Kasumi-1 (cell line): ENCODE data around the gene BANP.
"Not testable (repeated sequence)": the region's sequence is repeated elsewhere in the genome, so short reads cannot be mapped to it uniquely, and the experiment has no call there.

ENCODE experiments used
- DNase-seq, 2 experiments: peaks; one replicate each; lab custom pipeline; 2025; lab: John Stamatoyannopoulos, UW

BANP gene

GRCh38 chr16:87966685-87967185 is 15.5 kb downstream of the BANP start:
- no peak for DNase-seq

GRCh38 chr16:87968541-87968940 is 17.3 kb downstream of the BANP start:
- DNase-seq = no peak

- DNase-seq = no peak
These were observed 19.0 kb downstream of the BANP start for GRCh38 chr16:87970186-87970585.

- no peak for DNase-seq
These were observed 20.7 kb downstream of the BANP start for GRCh38 chr16:87971933-87972332.

GRCh38 chr16:87973717-87974116 is 22.5 kb downstream of the BANP start:
- DNase-seq = peak in 1 of 2 experiments; percentile 15

- DNase-seq = no peak
These were observed 22.9 kb downstream of the BANP start for GRCh38 chr16:87974178-87974577.

GRCh38 chr16:87976665-87977064 is 25.4 kb downstream of the BANP start:
- DNase-seq = no peak

- DNase-seq = no peak
These were observed 26.9 kb downstream of the BANP start for GRCh38 chr16:87978127-87978526.

GRCh38 chr16:87979352-87979751 is 28.1 kb downstream of the BANP start:
- DNase-seq = no peak

- not testable (repeated sequence) for DNase-seq
These were observed 28.8 kb downstream of the BANP start for GRCh38 chr16:87979911-87980630.

- DNase-seq = not testable (repeated sequence)
These were observed 30.1 kb downstream of the BANP start for GRCh38 chr16:87981376-87981775.

GRCh38 chr16:87982581-87983041 is 31.4 kb downstream of the BANP start:
- DNase-seq = no peak

GRCh38 chr16:87983072-87983736 is 32.0 kb downstream of the BANP start:
- not testable (repeated sequence) for DNase-seq

- not testable (repeated sequence) for DNase-seq
These were observed 32.5 kb downstream of the BANP start for GRCh38 chr16:87983737-87984097.

GRCh38 chr16:87984180-87984579 is 32.9 kb downstream of the BANP start:
- not testable (repeated sequence) for DNase-seq

GRCh38 chr16:87984632-87985267 is 33.5 kb downstream of the BANP start:
- no peak for DNase-seq

- DNase-seq = not testable (repeated sequence)
These were observed 34.3 kb downstream of the BANP start for GRCh38 chr16:87985493-87985892.

GRCh38 chr16:87986361-87986849 is 35.2 kb downstream of the BANP start:
- not testable (repeated sequence) for DNase-seq

GRCh38 chr16:87988596-87988995 is 37.4 kb downstream of the BANP start:
- DNase-seq = not testable (repeated sequence)

- not testable (repeated sequence) for DNase-seq
These were observed 39.0 kb downstream of the BANP start for GRCh38 chr16:87990254-87990653.

GRCh38 chr16:87992142-87992541 is 40.9 kb downstream of the BANP start:
- DNase-seq = not testable (repeated sequence)

GRCh38 chr16:87993901-87994300 is 42.7 kb downstream of the BANP start:
- no peak for DNase-seq

- DNase-seq = no peak
These were observed 44.4 kb downstream of the BANP start for GRCh38 chr16:87995644-87996043.
